ENCODE results near the gene DMXL1. TPM values are rescaled to one million over a fixed set of nuclear protein-coding genes. Genes with fewer than 3 reads are reported as not detected.

The DMXL1 gene
- total and polyA plus RNA-seq, 8 donors, result 9.9 to 30.5 (median 23.5) TPM

DNA sequence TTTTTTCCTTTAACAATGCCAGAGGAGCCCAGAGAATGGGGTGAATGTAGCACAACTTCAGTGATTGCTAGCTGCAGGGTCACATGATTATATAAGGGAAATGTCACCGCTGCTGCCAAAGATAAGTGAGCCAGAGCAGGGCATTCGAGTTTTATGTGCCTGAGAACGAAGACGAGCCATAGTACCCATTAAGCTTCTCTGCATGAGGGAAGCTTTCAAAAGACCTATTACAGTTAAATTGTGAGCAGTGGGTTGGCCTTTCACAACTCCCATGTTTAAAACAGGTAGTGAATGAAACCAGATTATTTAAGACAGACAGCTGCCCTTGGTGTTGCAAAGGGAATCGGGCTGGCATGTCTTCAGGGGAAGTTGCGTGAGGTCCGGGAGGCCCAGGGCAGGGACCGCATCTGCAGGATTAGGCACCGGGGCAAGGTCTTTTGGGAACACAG lies 202.5 kb downstream of the DMXL1 start:
- Histone ChIP-seq H3K4me1 (peaks cover 26 to 44% (median 33%) of the 10 kb centered on the region in 3 donors), H3K27me3 (no peaks in the 10 kb centered on the region), H3K27ac (peak overlapping the region in 3 of 4 donors; percentile 46 to 92 (median 46)), H3K9me3 (no peaks in the 10 kb centered on the region), H3K36me3 (no peaks in the 10 kb centered on the region), H3K4me3 (no peak overlapping the region)
- DNase-seq, result peak in 1 of 6 donors; percentile 33
- no peak for FAIRE-seq
- intact Hi-C loops (cut with DNase I), result no loop called here
- no peak for TF ChIP-seq CTCF (IDR thresholded peaks at IDR 0.05)
- ATAC-seq, result no peak
- WGBS, 2 donors, result 31 to 42% methylated on average over 9 of the region's 9 CpGs

DNA sequence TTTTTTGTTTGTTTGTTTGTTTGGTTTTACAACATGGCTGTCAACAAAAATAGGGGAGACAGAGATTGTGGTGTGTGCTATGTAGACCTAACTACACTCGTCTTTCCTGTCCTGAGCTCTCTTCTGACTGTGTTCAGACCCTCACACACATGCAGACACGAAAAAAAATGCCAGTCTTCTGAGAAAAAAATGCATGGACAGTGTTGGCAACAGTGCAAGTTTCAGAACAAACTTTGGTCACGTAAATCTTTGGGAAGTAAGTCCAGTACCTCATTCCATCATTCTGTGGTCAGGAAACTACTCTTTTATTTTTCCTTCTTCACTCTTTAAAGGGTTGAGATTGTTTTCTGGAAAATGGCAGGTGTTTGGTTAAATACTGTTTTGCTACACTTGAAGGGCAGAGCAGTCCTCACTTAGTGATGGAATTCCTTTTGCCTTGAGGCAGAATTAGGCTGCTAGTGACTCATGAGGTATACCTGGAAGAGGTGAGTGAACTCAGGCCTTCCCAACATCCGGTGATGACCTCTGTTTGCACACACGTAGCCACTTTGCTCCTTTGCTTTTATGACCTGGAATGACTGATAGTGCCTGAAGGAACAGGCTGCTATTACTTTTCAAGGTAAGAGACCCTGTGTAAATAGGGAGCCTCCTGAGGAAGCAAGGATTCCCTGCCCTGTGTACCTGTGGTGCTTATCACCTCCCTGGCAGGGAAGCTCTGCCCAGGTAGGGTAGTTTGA lies 203.3 kb downstream of the DMXL1 start:
- Histone ChIP-seq H3K4me1 (peaks cover 26 to 44% (median 33%) of the 10 kb centered on the region in 3 donors), H3K27me3 (no peaks in the 10 kb centered on the region), H3K27ac (peak overlapping the region; percentile 36 to 92 (median 46)), H3K36me3 (no peaks in the 10 kb centered on the region), H3K4me3 (no peak overlapping the region), H3K9me3 (no peaks in the 10 kb centered on the region)
- intact Hi-C loops (cut with DNase I), result no loop called here
- no peak for TF ChIP-seq CTCF (IDR thresholded peaks at IDR 0.05)
- DNase-seq (peak in 3 of 6 donors; percentile 30 to 69 (median 55)), FAIRE-seq (no peak), ATAC-seq (peak; percentile 42 to 70 (median 65))
- 29 to 31% methylated on average over 5 of the region's 5 CpGs for WGBS, 2 donors

DNA sequence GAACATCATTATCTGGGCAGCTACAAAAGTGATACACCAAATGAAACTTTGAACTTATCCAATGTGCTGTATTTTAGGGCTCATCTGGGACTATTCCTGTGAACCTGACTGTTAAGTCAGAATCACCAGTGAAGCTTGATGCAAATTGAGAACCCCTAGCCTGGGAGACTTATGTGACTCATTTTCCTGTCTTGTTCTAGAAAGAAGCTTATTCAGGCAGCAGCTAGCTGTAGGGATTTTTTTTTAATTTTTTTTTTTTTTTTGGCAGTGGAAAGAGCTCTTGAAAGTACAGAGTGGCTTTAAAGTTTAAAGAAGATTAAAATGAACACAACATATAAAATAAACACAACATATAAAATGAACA lies 203.9 kb downstream of the DMXL1 start:
- Histone ChIP-seq H3K4me3 (no peak overlapping the region), H3K27ac (peak overlapping the region; percentile 36 to 92 (median 46)), H3K4me1 (peaks cover 26 to 44% (median 33%) of the 10 kb centered on the region in 3 donors), H3K9me3 (no peaks in the 10 kb centered on the region), H3K27me3 (no peaks in the 10 kb centered on the region), H3K36me3 (no peaks in the 10 kb centered on the region)
- ATAC-seq (peak in 2 of 4 donors; percentile 7 to 9), FAIRE-seq (no peak), DNase-seq (no peak)
- no peak for TF ChIP-seq CTCF (IDR thresholded peaks at IDR 0.05)
- intact Hi-C loops (cut with DNase I), result no loop called here

DNA sequence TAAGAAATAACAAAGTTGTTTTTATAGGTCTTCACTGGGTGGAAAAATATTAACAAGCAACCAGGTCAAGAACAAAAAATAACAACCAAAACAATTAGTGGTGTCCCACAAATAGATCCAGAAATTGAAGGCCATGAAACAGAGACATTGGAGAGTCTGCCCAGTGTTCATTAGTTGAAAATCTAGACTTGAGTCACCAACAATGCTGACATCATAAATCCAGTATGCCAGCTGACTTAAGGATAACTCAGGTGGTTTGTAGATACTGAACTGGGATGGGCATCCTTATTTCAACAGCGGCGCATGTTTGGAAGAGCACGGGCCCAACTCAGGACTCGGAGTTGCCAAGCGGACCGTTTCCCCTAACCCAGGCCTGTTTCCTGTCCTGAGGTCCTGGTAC lies 204.3 kb downstream of the DMXL1 start:
- no peak for DNase-seq
- Histone ChIP-seq H3K27ac (peak overlapping the region in 3 of 4 donors; percentile 37 to 92 (median 46)), H3K9me3 (no peaks in the 10 kb centered on the region), H3K4me3 (no peak overlapping the region), H3K36me3 (no peaks in the 10 kb centered on the region), H3K4me1 (peaks cover 26 to 44% (median 33%) of the 10 kb centered on the region in 3 donors), H3K27me3 (no peaks in the 10 kb centered on the region)
- intact Hi-C loops (cut with DNase I), result no loop called here
- no peak for TF ChIP-seq CTCF (IDR thresholded peaks at IDR 0.05)
- ATAC-seq, result no peak
- 91 to 92% methylated on average over 6 of the region's 6 CpGs for WGBS, 2 donors
- no peak for FAIRE-seq

- H3K4me1 ChIP-seq, result peaks cover 26 to 44% (median 36%) of the 10 kb centered on the region in 3 donors
- no peaks in the 10 kb centered on the region for H3K27me3 ChIP-seq
- no peak overlapping the region for H3K4me3 ChIP-seq
- FAIRE-seq (no peak), DNase-seq (no peak), ATAC-seq (no peak)
- peak overlapping the region in 2 of 4 donors; percentile 37 to 92 for H3K27ac ChIP-seq
- H3K36me3 ChIP-seq, result no peaks in the 10 kb centered on the region
- H3K9me3 ChIP-seq, result no peaks in the 10 kb centered on the region
- intact Hi-C loops (cut with DNase I), result no loop called here
- TF ChIP-seq CTCF (IDR thresholded peaks at IDR 0.05), result no peak
- 85 to 94% methylated on average over 3 of the region's 3 CpGs for WGBS, 2 donors
Measured at GRCh38 chr5:119275601-119276173, 204.8 kb downstream of the DMXL1 start.
